ENCODE measurements around the gene DTNB.

DTNB gene

DNA sequence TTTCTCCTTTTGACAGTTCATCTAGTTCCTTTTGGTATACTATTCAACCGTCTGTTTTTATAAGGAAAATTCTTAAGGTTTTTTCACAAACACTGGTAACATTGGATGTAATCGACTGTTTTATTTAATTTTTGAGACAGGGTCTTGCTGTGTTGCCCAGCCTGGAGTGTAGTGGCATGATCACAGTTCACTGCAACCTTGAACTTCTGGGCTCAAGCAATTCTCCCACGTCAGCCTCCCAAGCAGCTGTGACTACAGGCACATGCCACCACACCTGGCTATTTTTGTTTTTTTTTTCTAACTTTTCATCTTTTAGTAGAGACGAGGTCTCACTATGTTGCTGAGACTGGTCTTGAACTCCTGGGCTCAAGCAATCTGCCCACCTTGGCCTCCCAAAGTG, 227.3 kb downstream of the DTNB start:
- no peak for DNase-seq (ENCODE audit: low read depth in 1 of 2, low spot score in 1 of 2)
- Histone ChIP-seq H3K27ac (replicated peaks) (no peak overlapping the region), H3K4me3 (replicated peaks; ENCODE audit: insufficient read depth, low read length) (no peak overlapping the region), H3K27me3 (ENCODE audit: insufficient read depth, poor library complexity, severe bottlenecking) (no peaks in the 10 kb centered on the region)
- TF ChIP-seq GABPA (IDR thresholded peaks at IDR 0.05; ENCODE audit: low read depth) = no peak
- TF ChIP-seq CTCF (IDR thresholded peaks at IDR 0.05; ENCODE audit: insufficient read depth, low read length) = no peak
- no peak for TF ChIP-seq SPI1 (IDR thresholded peaks at IDR 0.05; ENCODE audit: borderline replicate concordance, low read depth)
- no peak for TF ChIP-seq POLR2AphosphoS5 (IDR thresholded peaks at IDR 0.05; ENCODE audit: low read depth)
- TF ChIP-seq REST (IDR thresholded peaks at IDR 0.05; ENCODE audit: insufficient replicate concordance, low read depth) = no peak

DNA sequence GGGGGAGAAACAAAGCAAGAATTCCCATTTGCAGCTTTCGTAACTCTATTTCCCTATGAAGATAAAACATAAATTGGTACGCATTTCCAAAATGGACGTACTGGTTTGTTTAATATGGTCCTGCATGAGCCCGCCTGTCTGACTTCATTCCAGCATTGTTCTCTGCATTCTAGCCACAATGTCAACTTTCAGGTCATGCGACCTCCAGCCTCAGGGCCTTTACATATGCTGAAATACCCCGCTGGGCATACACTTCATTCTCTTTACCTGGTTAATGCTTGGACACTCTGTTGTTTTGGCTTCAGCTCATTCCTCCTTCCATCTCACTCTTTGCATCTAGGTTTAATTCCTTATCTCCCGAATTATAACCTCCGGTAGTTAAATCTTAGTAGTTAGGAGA, 227.9 kb downstream of the DTNB start:
- Histone ChIP-seq H3K27ac (replicated peaks) (no peak overlapping the region), H3K27me3 (ENCODE audit: insufficient read depth, poor library complexity, severe bottlenecking) (no peaks in the 10 kb centered on the region), H3K4me3 (replicated peaks; ENCODE audit: insufficient read depth, low read length) (no peak overlapping the region)
- no peak for DNase-seq (ENCODE audit: low read depth in 1 of 2, low spot score in 1 of 2)
- TF ChIP-seq CTCF (IDR thresholded peaks at IDR 0.05; ENCODE audit: insufficient read depth, low read length) (no peak), REST (IDR thresholded peaks at IDR 0.05; ENCODE audit: insufficient replicate concordance, low read depth) (no peak), SPI1 (IDR thresholded peaks at IDR 0.05; ENCODE audit: borderline replicate concordance, low read depth) (no peak), GABPA (IDR thresholded peaks at IDR 0.05; ENCODE audit: low read depth) (no peak), POLR2AphosphoS5 (IDR thresholded peaks at IDR 0.05; ENCODE audit: low read depth) (no peak)

DNA sequence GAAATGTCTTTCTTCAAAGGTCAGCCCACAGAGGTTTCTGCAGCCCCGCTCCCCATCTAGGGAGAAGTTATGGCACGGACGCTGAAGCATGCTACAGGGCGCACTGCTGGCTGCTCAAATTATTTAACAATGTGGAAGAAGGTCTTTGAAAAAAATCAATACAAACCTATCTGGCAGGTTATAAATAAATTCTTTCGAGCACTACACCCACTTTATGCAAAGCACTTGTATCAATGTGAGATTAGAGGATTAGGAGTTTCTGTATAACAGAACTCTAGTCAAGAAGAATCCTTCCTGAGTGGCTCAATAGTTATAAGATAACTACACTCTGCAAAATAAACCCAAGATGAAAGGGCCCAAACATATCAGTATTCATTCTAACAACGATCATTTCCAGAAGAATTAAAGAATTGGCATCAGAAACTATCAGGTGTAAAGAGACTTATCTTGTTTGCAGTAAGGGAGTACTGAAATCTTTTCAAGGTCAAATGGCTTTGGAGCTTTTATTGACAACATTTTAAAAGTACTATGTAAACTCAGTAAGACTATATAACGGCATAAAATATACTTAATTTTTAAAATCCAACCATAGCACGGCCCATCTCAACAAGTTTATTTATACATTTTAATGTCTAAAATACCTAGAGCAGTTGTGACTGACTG, 228.6 kb downstream of the DTNB start:
- TF ChIP-seq GABPA (IDR thresholded peaks at IDR 0.05; ENCODE audit: low read depth) (no peak), POLR2AphosphoS5 (IDR thresholded peaks at IDR 0.05; ENCODE audit: low read depth) (no peak), SPI1 (IDR thresholded peaks at IDR 0.05; ENCODE audit: borderline replicate concordance, low read depth) (no peak), REST (IDR thresholded peaks at IDR 0.05; ENCODE audit: insufficient replicate concordance, low read depth) (no peak), CTCF (IDR thresholded peaks at IDR 0.05; ENCODE audit: insufficient read depth, low read length) (no peak)
- Histone ChIP-seq H3K27me3 (ENCODE audit: insufficient read depth, poor library complexity, severe bottlenecking) (no peaks in the 10 kb centered on the region), H3K4me3 (replicated peaks; ENCODE audit: insufficient read depth, low read length) (no peak overlapping the region), H3K27ac (replicated peaks) (no peak overlapping the region)
- no peak for DNase-seq (ENCODE audit: low read depth in 1 of 2, low spot score in 1 of 2)
